GM21423 (cell line): ENCODE results near the gene ETV7.
"Not testable (repeated sequence)": the region's sequence is repeated elsewhere in the genome, so short reads cannot be mapped to it uniquely, and the experiment has no call there.

Experiments
- ATAC-seq: cut with Tn5 transposase; IDR thresholded peaks from one replicate; pipeline ENCODE4 v1.9.1; 2021; ENCODE audit warnings: mild to moderate bottlenecking, moderate library complexity; ENCODE audit not compliant: unreplicated experiment

ETV7 gene

DNA sequence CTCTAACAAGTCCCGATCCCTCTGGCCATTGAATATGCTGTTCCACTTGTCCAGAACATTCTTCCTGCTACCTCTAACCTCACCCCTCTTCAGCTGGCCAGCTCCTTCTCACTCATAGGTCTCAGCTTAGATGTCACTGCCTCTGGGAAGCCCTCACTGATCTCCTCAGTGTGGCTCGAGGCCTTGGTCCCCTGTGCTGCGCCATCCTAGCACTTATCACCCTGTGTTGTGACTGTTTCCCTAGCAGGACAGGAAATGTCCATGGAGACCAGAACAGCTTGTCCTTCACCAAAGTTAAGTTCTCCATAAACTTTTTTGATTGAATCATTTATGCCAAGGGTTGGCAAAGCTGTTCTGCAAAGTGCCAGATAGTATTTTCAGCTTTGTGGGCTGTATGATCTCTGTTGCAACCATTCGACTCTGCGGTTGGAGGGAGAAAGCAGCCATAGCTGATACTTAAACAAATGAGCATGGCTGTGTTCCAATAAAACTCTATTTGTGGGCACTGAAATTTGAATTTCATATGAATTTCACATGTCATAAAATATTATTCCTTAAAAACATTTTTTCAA, 44.3 kb downstream of the ETV7 start:
- ATAC-seq: no peak

DNA sequence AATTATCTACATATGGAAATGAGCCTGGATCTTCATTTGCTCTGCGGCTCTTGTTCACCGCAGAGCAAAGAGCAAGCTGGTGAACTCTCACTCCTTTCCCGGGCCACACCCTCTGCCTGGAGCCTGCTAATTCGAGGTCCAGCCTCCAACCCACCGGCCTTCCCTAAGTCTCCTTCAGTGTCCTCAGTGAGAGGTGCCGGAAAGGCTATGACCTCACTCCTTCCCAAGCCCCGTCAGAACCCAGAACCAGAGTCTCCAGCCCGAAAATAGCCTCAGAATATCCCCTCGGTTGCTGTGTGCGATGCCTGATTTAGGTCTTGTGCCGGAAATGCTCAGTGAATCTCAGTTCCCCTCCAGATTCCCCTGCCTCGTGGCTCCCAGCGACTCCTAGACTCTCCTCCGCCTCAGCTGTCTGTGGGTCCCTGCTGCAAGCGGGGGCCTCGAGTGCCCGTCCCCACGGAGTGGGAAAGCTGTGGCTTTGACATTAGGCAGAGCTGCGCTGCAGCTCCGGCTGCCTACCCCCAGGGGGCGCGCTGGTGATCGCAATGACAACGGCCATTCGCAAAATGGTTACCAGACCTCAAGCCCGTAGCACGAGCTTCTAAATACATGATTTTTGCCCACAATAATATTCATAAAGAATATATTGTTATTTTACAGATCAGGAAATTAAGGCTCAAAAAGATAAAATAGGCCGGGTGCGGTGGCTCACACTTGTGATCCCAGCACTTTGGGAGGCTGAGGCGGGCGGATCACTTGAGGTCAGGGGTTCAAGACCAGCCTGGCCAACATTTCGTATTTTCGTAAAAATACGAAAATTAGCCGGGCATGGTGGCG, 46.6 kb downstream of the ETV7 start:
- ATAC-seq: no peak

DNA sequence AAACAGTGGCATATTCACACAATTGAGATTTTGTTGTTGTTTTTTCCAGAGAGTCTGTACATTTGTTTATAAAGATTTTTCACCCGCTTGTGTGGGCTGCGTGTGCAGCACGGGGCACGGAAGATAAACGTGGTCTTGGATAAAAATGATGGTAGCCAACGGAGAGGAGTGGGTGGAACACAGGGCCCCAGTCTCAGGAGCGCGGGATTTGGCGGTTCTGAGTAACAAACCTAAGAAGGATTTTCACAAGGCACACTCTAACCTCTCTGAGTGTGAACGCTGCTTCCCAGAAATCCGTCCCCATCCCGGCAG, 47.2 kb downstream of the ETV7 start:
- ATAC-seq: no peak

DNA sequence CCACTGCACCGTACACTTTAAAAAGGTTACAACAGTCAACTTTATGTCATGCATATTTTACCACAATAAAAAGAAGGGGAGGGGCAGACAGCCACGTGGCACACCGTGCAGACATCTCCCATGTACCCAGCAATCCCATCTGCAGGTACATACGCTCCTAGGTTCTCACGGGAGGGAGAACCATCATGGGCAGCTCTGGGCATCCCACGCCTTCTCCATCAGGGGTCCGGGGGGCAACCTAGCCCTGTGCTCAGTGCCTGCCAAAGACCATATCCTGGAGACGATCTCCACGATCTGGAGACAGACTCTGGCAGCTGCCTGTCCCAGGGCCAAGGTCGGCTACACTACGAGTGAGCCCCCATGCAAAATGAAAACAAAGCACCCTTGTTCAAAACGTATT, 48.3 kb downstream of the ETV7 start:
- ATAC-seq: no peak

DNA sequence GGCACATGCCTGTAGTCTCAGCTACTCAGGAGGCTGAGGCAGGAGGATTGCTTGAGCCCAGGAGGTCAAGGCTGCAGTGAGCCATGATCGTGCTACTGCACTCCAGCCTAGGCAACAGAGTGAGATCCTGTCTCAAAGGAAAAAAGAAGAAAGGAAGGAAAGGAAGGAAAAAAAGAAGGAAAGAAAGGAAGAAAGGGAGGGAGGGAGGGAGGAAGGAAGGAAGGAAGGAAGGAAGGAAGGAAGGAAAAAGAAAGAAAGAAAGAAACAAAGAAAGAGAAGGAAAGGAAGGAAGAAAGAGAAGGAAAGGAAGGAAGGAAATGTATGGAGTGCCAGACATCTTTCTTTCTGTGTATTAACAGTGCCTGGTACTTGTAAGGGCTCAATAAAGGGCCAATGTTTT, 49.2 kb downstream of the ETV7 start:
- ATAC-seq: not testable (repeated sequence)

DNA sequence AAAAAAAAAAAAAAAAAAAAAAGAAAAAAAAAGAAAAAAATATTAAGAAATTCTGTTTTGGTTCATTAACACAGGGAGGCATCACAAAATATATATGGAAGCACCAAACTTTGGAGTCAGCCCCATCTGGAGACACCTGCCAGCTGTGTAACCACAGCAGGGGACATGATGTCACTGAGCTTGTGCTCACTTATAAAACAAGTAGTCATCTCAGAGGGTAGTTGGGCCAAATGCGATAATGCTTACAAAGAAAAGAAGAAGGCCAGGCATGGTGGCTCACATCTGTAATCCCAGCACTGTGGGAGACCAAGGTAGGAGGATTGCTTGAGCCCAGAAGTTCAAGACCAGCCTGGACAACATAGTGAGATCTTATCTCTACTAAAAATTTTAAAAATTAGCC, 49.7 kb downstream of the ETV7 start:
- ATAC-seq: no peak

DNA sequence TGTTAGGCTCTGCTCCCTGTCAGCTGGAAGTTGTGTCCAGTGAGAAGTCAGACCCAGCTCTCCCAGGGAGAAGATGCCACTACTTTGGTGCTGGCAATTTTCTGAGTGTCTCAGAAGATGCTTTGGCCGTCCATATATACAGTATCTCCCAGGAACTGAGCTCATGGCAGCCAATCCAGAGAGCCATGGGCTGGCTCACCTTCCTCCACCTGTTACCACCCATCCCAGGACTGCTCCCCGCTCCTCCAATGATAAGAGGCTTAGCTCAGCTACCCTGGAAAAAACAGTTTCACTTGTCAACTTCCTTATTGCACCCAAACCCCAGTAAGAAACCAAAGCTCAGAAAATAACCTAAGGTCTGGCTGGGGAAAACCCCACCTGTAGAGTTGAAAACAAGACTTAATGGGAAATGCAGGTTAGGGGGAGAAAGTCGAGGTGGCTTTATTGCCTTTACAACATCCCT, 50.7 kb downstream of the ETV7 start, which contains the start of gene BNIP5:
TSS of gene BNIP5 (minus strand) at position 110 of the 463 bp plus-strand sequence. CDS start 6,198 bp downstream, outside the sequence.
- no peak for ATAC-seq

DNA sequence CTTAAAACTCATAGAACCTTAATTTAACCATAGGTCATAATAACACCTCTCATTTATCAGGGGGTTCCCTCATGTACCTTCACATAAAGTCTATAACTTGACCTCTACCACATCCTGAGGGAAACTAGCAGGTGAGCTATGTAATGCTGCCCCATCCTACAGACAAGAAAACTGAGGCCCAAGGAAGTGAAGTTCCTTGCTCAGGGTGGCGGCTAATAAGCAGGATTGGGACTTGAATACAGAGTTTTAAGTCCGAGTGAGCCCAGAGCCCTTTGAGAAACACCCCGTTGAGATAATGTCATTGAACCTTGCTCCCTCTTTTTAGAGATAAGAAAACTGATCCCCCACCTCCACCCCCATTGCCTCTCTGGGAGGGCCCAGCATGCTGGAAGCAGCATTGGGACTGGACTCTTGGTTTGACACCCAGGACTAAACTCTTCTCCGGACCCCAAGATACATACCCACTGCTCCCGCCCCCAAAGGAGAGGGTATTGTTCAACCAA, 51.2 kb downstream of the ETV7 start:
- no peak for ATAC-seq

DNA sequence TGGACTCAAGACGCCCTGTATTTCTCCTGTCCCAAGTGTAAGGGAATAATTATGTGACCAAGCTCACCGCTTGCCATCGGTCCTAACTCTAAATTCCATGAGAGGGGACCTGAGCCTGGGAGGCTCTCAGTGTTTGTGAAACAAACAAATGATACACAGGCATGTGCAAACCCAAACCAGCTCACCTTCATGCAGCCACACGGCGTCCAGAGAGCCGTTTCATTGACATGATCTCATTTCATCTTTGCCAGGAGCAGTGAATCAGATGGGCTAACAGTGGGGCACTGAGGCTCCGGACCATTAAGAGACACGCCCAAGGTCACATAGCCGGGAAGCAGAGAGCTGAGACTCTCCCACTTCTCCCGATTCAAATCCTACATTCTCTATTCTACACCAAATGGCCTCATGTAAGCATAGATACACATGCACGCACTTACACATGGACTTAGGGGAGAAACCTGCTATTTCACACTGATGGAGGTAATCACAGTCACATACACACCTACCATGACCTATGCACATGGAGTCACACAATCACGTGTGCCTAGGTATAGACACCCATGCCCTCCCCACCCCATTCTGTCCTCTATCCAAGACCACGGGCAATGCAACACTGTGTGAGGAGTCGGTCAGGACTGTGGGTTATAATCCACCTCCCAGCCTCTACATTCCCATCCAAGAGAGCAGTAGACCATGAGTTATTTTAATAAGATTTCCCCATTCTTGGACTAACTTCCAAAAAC, 51.8 kb downstream of the ETV7 start:
- no peak for ATAC-seq

DNA sequence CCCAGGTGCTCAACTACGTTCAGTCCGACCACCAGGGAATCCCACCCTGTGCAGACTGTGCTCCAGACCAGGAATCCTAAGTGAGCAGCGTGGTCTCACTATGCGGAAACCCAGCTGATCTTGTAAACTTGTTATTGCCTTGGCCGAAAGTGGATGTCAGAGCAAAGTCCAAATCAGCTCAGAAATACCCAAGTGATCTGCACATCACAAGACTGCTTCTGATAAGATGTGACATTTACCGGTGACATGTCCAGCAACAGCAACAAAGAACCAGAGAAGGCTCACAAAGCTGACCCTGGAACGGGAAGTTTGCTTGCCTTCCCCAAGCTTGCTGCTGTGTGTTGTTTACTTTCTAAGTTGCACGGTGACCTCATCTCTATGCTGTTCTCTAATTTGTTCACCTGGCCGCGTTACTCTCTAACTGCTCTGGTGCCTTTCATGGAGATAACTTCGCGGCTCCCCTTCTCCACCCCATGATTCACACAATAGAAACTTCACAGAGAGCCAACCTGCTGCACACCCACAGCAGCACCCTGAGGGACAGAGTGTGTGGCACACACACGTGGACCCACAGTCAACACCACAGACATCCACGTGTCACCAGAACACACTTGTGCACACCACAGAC, 52.5 kb downstream of the ETV7 start:
- ATAC-seq: no peak

DNA sequence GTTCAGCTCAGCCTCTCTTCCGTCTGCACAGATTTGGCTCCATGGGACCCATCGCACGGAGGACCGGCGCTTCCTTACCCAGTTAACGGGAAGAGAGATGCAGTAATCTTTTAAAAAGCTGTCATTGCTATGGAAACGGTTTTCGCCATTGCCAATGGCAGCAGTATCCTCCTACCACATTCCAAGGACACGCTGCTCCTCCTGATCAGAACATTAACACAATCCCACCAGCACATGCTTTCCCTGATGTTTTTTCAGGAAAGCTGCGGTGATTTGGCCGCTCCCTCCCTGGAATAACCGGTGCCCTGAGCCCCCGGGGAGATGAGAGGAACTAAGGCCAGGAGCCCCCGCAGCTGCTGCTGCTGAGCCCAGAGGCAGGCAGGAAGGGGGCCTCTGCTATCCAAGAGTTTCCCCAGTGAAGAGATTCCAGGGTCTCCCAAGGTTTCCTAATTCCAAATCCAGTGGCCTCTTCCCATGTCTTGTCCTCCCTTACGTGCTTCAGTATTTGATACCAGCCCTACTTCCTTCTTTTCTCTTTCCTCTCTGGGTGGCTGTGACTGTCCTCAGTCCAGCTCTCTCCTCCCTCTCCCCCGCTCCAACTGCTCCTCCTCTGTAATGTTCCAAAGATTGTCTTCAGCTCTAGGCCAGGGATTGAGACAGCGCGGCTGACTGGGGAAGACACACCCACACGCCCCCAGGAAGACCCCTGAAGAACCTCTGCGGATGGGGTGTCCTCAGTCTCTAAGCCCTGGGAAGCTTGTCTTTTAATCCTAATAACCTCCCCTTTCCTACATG, 53.3 kb downstream of the ETV7 start:
- ATAC-seq: no peak

DNA sequence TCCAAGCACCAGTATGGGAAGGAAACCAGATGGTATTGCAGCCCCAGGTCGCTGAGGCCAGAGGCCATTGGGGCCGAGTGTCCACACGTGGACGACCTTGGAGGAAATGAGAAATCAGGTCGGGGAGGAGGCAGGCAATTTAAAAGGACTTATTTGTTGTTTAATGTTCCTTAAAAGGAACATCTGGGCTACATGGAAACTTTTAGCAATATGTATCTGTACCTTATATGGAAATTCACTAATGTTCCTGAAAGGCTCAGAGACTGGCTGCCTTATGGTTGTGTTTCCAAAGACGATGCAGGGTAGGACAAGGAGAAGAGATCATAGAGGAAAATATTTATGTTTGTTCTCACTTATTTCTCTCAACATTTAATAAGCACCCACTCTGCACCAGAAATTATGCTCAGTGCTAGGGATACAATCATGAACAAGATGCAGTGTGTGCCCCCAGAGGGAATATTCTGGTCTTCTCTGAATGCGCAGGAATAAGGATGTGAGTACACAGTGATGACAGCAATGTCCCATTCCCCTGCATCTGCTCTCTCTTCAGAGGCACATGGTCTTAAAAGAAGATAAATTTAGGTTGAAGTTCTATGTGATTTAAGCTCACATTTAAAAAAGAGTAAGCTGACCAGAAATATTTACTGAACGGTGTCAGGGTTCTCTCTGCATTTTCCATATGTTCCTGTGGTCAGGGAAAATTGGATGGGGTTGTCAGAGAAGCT, 54.1 kb downstream of the ETV7 start:
- no peak for ATAC-seq

DNA sequence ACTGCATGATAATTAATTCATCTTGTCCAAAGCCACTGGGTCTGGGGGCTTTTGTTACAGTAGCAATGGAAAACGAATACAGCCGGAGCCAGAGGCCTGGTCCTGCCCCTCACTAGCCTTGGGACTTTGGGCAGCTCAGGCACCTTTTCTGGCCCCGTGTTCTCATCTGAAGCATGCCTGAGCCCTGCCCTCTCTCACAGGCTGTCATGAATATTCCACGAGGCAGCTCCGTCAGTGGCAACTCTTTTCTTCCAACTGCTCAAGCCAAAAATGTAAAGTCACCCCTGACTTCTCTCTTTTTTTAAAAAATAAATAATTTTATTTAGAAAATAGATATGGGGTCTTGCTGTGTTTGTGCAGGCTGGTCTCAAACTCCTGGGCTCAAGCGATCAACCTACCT, 56.1 kb downstream of the ETV7 start:
- ATAC-seq: no peak

DNA sequence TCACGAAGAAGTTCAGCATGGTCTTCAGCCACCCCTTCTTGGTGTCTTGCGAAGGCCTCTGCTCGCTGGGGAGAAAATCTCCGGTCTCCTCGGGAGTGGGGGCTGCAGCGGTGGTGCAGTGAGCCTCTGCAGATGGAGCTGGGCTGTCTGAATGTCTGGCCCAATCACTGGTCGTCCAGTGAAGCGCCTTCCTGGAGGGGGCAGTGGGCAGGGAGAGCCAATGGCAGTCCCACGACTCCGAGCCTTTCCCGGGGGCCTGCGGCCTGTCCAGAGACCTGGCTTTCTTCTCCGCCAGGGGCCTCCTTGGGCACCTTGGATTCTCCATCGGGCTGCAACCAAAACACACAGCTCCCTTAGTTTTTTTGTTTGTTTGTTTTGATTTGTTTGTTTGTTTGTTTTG, 57.1 kb downstream of the ETV7 start:
- ATAC-seq: no peak

DNA sequence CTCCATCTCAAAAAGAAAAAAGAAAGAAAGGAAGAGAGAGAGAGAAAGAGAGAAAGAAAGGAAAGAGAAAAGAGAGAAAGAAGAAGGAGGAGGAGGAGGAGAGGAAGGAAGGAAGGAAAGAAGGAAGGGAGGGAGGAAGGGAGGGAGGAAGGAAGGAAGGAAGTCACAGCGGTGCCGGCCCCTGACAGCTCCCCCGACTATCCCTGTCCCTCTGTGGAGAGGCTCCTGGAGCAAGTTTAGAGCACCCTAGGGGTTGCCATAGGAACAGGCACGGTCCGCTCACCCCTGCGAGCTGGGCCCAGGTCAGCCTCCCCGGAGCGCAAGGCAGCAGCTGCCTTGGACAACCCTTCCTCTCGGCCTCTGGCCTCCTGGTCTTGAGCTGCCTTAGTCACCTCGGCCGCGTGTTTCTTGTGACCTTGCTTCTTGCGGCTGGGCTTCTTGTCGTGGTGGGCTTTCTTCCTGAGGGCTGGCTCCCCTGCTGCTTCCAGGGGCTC, 57.6 kb downstream of the ETV7 start:
- no peak for ATAC-seq

DNA sequence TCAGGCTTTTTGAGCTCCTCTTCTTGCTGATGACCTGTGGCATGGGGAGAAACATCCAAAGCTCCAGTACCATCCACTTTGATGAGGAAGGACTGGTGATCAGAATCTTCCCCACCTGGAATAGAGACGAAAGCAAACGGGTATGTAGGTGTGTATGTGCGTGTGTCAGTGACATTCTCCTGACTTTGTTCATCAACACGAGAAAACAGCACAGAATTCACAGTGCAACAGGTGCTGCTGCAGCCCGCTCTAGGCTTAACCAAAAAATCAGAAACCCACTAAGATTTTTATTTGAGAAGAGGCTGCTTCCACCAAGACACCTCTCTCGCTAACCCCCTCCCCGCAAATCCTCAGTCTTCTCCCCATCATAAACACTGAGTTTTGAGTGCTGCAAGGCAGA, 58.9 kb downstream of the ETV7 start:
- ATAC-seq: no peak

DNA sequence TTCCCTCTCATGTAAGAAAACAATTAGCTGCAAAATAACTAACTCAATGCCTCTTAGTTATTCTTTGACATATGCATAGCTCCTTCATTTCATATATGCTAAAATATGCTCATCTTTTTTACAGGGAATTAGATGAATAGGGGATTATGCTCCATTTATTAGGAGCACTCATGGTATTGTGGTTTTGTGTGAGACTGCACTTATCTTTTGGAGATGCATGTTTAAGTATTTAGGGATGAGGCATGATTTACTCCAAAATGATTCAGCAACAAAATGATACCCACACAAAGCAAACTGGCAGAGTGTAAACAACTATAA, 59.6 kb downstream of the ETV7 start:
- ATAC-seq: no peak

DNA sequence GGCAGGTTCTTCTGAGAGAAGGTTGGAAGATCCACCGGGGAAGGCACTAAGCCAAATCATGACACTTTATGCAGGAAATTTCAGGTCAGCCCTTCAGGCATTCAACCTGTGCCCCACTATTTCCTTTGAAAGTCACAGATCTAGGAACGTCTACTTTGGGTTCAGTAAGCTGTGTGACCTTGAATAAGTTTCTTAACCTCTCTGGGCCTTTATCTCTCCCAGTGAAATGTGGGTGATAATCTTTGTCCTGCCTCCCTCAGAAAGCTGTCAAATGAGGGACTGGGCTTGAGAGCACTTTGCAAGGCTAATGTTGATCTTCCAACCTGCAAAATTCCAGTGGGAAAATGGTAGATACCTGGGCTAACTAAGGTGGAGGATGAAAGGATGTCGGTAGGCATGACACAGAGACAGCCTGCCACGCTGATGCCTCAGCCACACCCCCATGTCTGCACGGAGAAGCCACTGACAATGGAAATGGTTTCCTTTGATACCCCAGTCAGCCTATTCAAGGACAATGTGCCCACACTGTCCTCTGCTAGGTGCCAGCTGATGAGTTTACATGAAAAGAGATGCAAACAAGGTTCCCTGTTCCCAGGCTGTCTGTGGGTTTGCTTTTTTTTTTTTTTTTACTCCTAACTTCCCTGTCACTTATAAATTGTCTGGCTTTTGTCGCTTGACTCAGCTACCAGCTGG, 60.1 kb downstream of the ETV7 start:
- no peak for ATAC-seq

DNA sequence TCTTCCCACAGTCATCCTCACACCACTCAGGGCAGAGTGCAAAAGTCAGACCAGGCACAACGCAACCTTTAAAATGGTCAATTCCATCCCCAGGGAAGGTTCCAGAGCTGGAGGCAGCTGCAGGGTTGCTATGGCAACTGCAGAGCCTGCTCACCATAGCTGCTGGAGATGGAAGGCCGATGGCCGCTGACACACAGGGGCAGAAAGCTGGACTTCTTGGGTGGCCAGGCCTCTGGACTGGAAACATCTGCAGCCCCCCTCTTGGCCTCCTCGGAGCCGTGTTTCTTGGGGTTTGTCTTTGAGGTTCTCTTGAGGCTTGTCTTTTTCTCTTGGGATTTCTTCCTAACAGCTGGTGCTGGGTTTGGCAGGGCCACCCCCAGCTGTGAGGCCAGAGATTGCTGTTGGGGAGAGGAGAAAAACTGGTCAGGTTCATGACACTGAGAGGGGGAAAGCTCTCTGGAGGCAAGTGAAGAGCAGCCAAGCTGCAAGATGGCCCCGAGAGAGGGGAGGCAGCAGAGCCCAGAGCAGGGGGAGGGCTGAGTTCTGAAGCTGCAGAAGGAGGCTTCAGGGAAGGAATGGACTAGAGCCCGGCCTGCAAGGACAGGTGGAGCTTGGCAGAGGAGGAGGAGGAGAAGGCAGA, 61.0 kb downstream of the ETV7 start:
- ATAC-seq: no peak
